Right lobe of liver (tissue), 6 donors: ENCODE results near the gene JUN. TPM values are rescaled to one million over a fixed set of nuclear protein-coding genes. Genes with fewer than 3 reads are reported as not detected.
A peak's percentile ranks its signal among the peaks of the same experiment; 100 is the strongest.

ENCODE experiments used
- ATAC-seq, 4 donors: fragments of 200-7000 bp; cut with Tn5 transposase; one replicate each; pipeline ENCODE4 v1.9.1; 2020; ENCODE audit warnings: mild to moderate bottlenecking in 4 of 4, moderate library complexity in 4 of 4
- DNase-seq, 3 donors: peaks; one replicate each; pipeline ENCODE4 v3.0.0-alpha.2; 2020
- H3K27ac ChIP-seq, 3 donors: fragments of 200-600 bp; one replicate each; pipeline ENCODE4 v1.8.0; 2022
- H3K27me3 ChIP-seq, 2 donors: fragments of 200-600 bp; one replicate each; pipeline ENCODE4 v1.8.0; 2022
- H3K36me3 ChIP-seq, 4 donors: fragments of 200-600 bp; sonication (generic) in 1 of 4; one replicate each; pipeline versions ENCODE4 v1.5.1 to v1.8.0; 2017 to 2022; ENCODE audit warnings: control low read depth in 1 of 4
- H3K4me1 ChIP-seq, 4 donors: fragments of 200-600 bp; sonication (generic) in 1 of 4; one replicate each; pipeline versions ENCODE4 v1.5.1 to v1.8.0; 2017 to 2022; ENCODE audit warnings: control low read depth in 1 of 4
- H3K4me3 ChIP-seq, 3 donors: fragments of 200-600 bp; one replicate each; pipeline ENCODE4 v1.8.0; 2022
- H3K9me3 ChIP-seq, 4 donors: fragments of 200-600 bp; sonication (generic) in 1 of 4; one replicate each; pipeline versions ENCODE4 v1.5.1 to v1.8.0; 2017 to 2022; ENCODE audit warnings: control low read depth in 1 of 4
- CTCF ChIP-seq, 4 donors: fragments of 200-600 bp in 3 of 4; fragments of 450-650 bp in 1 of 4; IDR thresholded peaks; one replicate each; pipeline versions ENCODE4 v1.5.1 to v1.8.0; 2016 to 2022; ENCODE audit warnings: antibody characterized with exemption in 4 of 4, mild to moderate bottlenecking in 2 of 4
- POLR2A ChIP-seq: fragments of 450-650 bp; IDR thresholded peaks from one replicate; pipeline ENCODE4 v1.6.1; 2017; ENCODE audit warnings: antibody characterized with exemption, mild to moderate bottlenecking
- WGBS: methylation state at CpG from one replicate; pipeline ENCODE4 v1.1.6; 2018; ENCODE audit warnings: low coverage, low lambda C conversion rate; ENCODE audit not compliant: insufficient coverage; ENCODE audit errors: missing lambda C conversion rate; 5-methylcytosine and 5-hydroxymethylcytosine counted together
- intact Hi-C, 2 donors: fragments of 100-400 bp; cut with DNase I; formaldehyde crosslinking; loops; one replicate each; pipeline versions ENCODE4 v1.11.2 to v1.14.1; 2022
- total RNA-seq, 6 experiments: library from RNA; depleted of rRNA in 2 of 6; stranded (reverse); fragments of >200 nt in 2 of 6; fragmentation: NEBNext Ultra II Directional in 3 of 6; extraction: Animal tissue kit (Norgen Biotek cat#: 25700) in 3 of 6; gene quantifications; one replicate each; pipeline versions ENCODE4 v1.1.0 to v1.2.4, GENCODE V29; 2016 to 2023
- donor health status: DM: no; HTN: yes; CAD: no.
- donor health status: DM: no; HTN: no; CAD: no.
- donor health status: DM: no; HTN: no; CAD: no.
- donor health status: DM: no; HTN: yes; CAD: no.
- donor health status: DM: no; HTN: yes; CAD: no.

Gene JUN
- total RNA-seq, 6 experiments from 2014 or later = 9.3 to 116 (median 88.1) TPM

- ATAC-seq (peak in 1 of 4 donors; percentile 0), DNase-seq (peak in 2 of 3 donors; percentile 31 to 66)
- WGBS = 30% methylated on average over 4 of the region's 4 CpGs
- peak; percentile 48 for TF ChIP-seq POLR2A
- TF ChIP-seq CTCF (IDR thresholded peaks at IDR 0.05) = no peak
- no peaks in the 10 kb centered on the region for H3K27me3 ChIP-seq
- intact Hi-C loops = no loop called here
- H3K27ac ChIP-seq = peak overlapping the region; percentile 99 to 100 (median 99)
- no peaks in the 10 kb centered on the region for H3K9me3 ChIP-seq
- H3K4me1 ChIP-seq = peaks cover 0 to 16% (median 3%) of the 10 kb centered on the region in 4 donors
- no peak overlapping the region for H3K4me3 ChIP-seq
- H3K36me3 ChIP-seq = no peaks in the 10 kb centered on the region
These were observed 4.0 kb downstream of the JUN start for GRCh38 chr1:58779801-58780382.

- no peak for TF ChIP-seq POLR2A
- no peak for TF ChIP-seq CTCF (IDR thresholded peaks at IDR 0.05)
- DNase-seq (no peak), ATAC-seq (no peak)
- no peaks in the 10 kb centered on the region for H3K27me3 ChIP-seq
- no peaks in the 10 kb centered on the region for H3K9me3 ChIP-seq
- H3K36me3 ChIP-seq = no peaks in the 10 kb centered on the region
- peaks cover 0 to 16% (median 3%) of the 10 kb centered on the region in 4 donors for H3K4me1 ChIP-seq
- no peak overlapping the region for H3K4me3 ChIP-seq
- intact Hi-C loops = no loop called here
- WGBS = 40% methylated on average over 2 of the region's 2 CpGs
- H3K27ac ChIP-seq = peak overlapping the region in 2 of 3 donors; percentile 99 to 100
These were observed 4.6 kb downstream of the JUN start for GRCh38 chr1:58779059-58779754.

GRCh38 chr1:58778385-58779000 is 5.4 kb downstream of the JUN start:
- TF ChIP-seq POLR2A (no peak), CTCF (IDR thresholded peaks at IDR 0.05) (no peak)
- Histone ChIP-seq H3K9me3 (no peaks in the 10 kb centered on the region), H3K4me1 (peaks cover 0 to 18% (median 3%) of the 10 kb centered on the region in 4 donors), H3K27ac (no peak overlapping the region), H3K27me3 (no peaks in the 10 kb centered on the region), H3K4me3 (no peak overlapping the region), H3K36me3 (no peaks in the 10 kb centered on the region)
- WGBS = 74% methylated on average over 3 of the region's 3 CpGs
- ATAC-seq (no peak), DNase-seq (no peak)
- intact Hi-C loops = no loop called here

GRCh38 chr1:58774027-58774426 is 9.8 kb downstream of the JUN start:
- TF ChIP-seq CTCF (IDR thresholded peaks at IDR 0.05) (no peak), POLR2A (no peak)
- no peak overlapping the region for H3K4me3 ChIP-seq
- WGBS = 83% methylated on average over 1 of the region's 1 CpG
- peaks cover 0 to 6% (median 2%) of the 10 kb centered on the region in 4 donors for H3K4me1 ChIP-seq
- ATAC-seq (no peak), DNase-seq (no peak)
- H3K27me3 ChIP-seq = no peaks in the 10 kb centered on the region
- intact Hi-C loops = no loop called here
- no peaks in the 10 kb centered on the region for H3K36me3 ChIP-seq
- H3K9me3 ChIP-seq = no peaks in the 10 kb centered on the region
- no peak overlapping the region for H3K27ac ChIP-seq
